ENCODE data around the gene HECTD1. TPM values are rescaled to one million over a fixed set of nuclear protein-coding genes. Genes with fewer than 3 reads are reported as not detected.
"Not testable (repeated sequence)": the region's sequence is repeated elsewhere in the genome, so short reads cannot be mapped to it uniquely, and the experiment has no call there.

Gene HECTD1
- total RNA-seq, 1 donor, result 266 TPM

GRCh38 chr14:31097081-31097480 lies 110.5 kb downstream of the HECTD1 start:
- TF ChIP-seq CTCF (IDR thresholded peaks at IDR 0.05; ENCODE audit: insufficient read depth, low read length), result no peak

GRCh38 chr14:31096255-31096654 lies 111.3 kb downstream of the HECTD1 start:
- H3K4me3 ChIP-seq (ENCODE audit: low read depth, low read length), result no peak overlapping the region
- DNase-seq (ENCODE audit: low read depth), result peak; percentile 13
- no peak for TF ChIP-seq CTCF (IDR thresholded peaks at IDR 0.05; ENCODE audit: insufficient read depth, low read length)

More at GRCh38 chr14:31097081-31097480, 110.5 kb downstream of the HECTD1 start:
- DNase-seq (ENCODE audit: low read depth), result no peak
- no peak overlapping the region for H3K4me3 ChIP-seq (ENCODE audit: low read depth, low read length)

GRCh38 chr14:31095817-31096216 lies 111.8 kb downstream of the HECTD1 start:
- not testable (repeated sequence) for DNase-seq (ENCODE audit: low read depth); H3K4me3 ChIP-seq (ENCODE audit: low read depth, low read length)

- not testable (repeated sequence) for DNase-seq (ENCODE audit: low read depth); H3K4me3 ChIP-seq (ENCODE audit: low read depth, low read length)
Observed at GRCh38 chr14:31093884-31094839, 113.4 kb downstream of the HECTD1 start.

GRCh38 chr14:31092160-31092708 lies 115.4 kb downstream of the HECTD1 start:
- TF ChIP-seq CTCF (IDR thresholded peaks at IDR 0.05; ENCODE audit: insufficient read depth, low read length), result no peak
- no peak overlapping the region for H3K4me3 ChIP-seq (ENCODE audit: low read depth, low read length)
- DNase-seq (ENCODE audit: low read depth), result no peak

- no peak for TF ChIP-seq CTCF (IDR thresholded peaks at IDR 0.05; ENCODE audit: insufficient read depth, low read length)
- H3K4me3 ChIP-seq (ENCODE audit: low read depth, low read length), result no peak overlapping the region
- DNase-seq (ENCODE audit: low read depth), result peak; percentile 91
Observed at GRCh38 chr14:31090883-31091764, 116.5 kb downstream of the HECTD1 start.

GRCh38 chr14:31086466-31086865 lies 121.1 kb downstream of the HECTD1 start:
- not testable (repeated sequence) for H3K4me3 ChIP-seq (ENCODE audit: low read depth, low read length); DNase-seq (ENCODE audit: low read depth)

- no peak for TF ChIP-seq CTCF (IDR thresholded peaks at IDR 0.05; ENCODE audit: insufficient read depth, low read length)
- DNase-seq (ENCODE audit: low read depth), result no peak
- no peak overlapping the region for H3K4me3 ChIP-seq (ENCODE audit: low read depth, low read length)
Observed at GRCh38 chr14:31085027-31085426, 122.6 kb downstream of the HECTD1 start.

Data from fibroblast of the aortic adventitia (primary cell).